Activated CD8-positive, alpha-beta T cell treated with anti-CD3 and anti-CD28 coated beads for 36 hours (primary cell): ENCODE results near the gene LHX1. TPM values are rescaled to one million over a fixed set of nuclear protein-coding genes. Genes with fewer than 3 reads are reported as not detected.
A peak's percentile ranks its signal among the peaks of the same experiment; 100 is the strongest.

Experiments used
- ATAC-seq: fragments of 200-7000 bp; cut with Tn5 transposase; one replicate; pipeline ENCODE4 v1.10.0; 2021; ENCODE audit warnings: mild to moderate bottlenecking, moderate library complexity
- CTCF ChIA-PET: fragments of 350-600 bp; sonication (Branson Sonifier 250); formaldehyde crosslinking; loops from one replicate; lab custom pipeline; 2021; ENCODE audit warnings: antibody characterized with exemption; lab: Charles Lee
- POLR2A ChIA-PET: fragments of 350-600 bp; sonication (Branson Sonifier 250); formaldehyde crosslinking; loops from one replicate; lab custom pipeline; 2021; ENCODE audit warnings: antibody characterized with exemption; lab: Charles Lee
- DNase-seq: peaks from one replicate; pipeline ENCODE4 v3.0.0-alpha.2; 2020
- H3K27ac Mint-ChIP-seq: one replicate; pipeline ENCODE4 v1.8.0; 2021; ENCODE audit warnings: mild to moderate bottlenecking, mixed read lengths
- H3K27me3 Mint-ChIP-seq: one replicate; pipeline ENCODE4 v1.8.0; 2021; ENCODE audit warnings: mixed read lengths
- H3K36me3 Mint-ChIP-seq: one replicate; pipeline ENCODE4 v1.8.0; 2021; ENCODE audit warnings: low read depth, mixed read lengths
- H3K4me1 Mint-ChIP-seq: one replicate; pipeline ENCODE4 v1.8.0; 2021; ENCODE audit warnings: low read depth, mixed read lengths
- H3K4me3 Mint-ChIP-seq: one replicate; pipeline ENCODE4 v1.8.0; 2021; ENCODE audit warnings: mild to moderate bottlenecking, moderate library complexity, mixed read lengths
- H3K9me3 Mint-ChIP-seq: one replicate; pipeline ENCODE4 v1.8.0; 2021; ENCODE audit warnings: mixed read lengths
- intact Hi-C: fragments of 100-400 bp; cut with micrococcal nuclease; formaldehyde crosslinking; loops from one replicate; pipeline ENCODE4 v1.10.0; 2022
- total RNA-seq, 2 experiments: library from RNA; stranded (reverse); gene quantifications; one replicate each; pipeline ENCODE4 v1.2.3, GENCODE V29; 2021
- TF ChIP-seq, protein P1 (sequence below): fragments of 200-600 bp; IDR thresholded peaks from one replicate; pipeline ENCODE4 v1.8.0; 2022; ENCODE audit warnings: antibody characterized with exemption, mild to moderate bottlenecking

LHX1 gene
- total RNA-seq, 2 experiments from 2014 or later: not detected

DNA sequence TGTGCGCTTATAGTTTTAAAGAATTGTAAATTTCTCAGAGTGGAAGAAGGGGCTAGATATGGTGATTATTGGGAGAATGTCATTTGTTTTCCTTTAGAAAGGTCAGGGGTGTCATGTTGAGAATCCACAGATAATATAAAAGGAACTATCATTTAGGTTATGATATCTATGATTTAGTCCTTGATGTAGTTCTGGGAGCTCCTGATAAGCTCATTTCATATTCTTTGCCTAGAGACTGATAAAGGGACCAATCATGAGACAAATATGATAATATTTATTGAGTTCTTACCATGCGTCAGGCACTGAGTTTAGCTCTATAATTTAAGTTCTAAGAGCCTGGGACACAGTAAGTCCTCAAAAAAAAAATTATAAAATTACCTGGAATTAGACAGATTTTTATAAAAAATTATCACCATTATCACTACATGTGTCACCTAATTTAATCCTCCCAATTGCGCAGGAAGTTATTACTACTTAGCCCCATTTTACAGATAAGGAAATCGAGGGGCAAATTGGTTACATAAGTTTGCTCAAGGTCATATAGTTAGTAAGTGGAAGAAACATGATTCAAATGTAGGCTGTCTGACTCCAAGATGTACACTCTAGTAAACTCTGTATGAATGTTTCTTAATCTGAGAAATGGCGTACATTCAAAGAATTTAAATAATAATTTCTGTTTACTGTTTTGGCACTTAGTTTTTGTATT is 14.0 kb downstream of the LHX1 start:
- CTCF ChIA-PET: interaction anchor here (1.1 to 1.4 kb wide), 2 partner anchors 97 to 325 kb away, joined by 3 read pairs; no protein-coding TSS in a partner anchor
- peaks cover 50% of the 10 kb centered on the region for H3K4me1 Mint-ChIP-seq
- no peak for DNase-seq
- TF ChIP-seq, protein P1, sequence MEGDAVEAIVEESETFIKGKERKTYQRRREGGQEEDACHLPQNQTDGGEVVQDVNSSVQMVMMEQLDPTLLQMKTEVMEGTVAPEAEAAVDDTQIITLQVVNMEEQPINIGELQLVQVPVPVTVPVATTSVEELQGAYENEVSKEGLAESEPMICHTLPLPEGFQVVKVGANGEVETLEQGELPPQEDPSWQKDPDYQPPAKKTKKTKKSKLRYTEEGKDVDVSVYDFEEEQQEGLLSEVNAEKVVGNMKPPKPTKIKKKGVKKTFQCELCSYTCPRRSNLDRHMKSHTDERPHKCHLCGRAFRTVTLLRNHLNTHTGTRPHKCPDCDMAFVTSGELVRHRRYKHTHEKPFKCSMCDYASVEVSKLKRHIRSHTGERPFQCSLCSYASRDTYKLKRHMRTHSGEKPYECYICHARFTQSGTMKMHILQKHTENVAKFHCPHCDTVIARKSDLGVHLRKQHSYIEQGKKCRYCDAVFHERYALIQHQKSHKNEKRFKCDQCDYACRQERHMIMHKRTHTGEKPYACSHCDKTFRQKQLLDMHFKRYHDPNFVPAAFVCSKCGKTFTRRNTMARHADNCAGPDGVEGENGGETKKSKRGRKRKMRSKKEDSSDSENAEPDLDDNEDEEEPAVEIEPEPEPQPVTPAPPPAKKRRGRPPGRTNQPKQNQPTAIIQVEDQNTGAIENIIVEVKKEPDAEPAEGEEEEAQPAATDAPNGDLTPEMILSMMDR: no peak
- no peaks in the 10 kb centered on the region for H3K9me3 Mint-ChIP-seq
- H3K4me3 Mint-ChIP-seq: peak overlapping the region; percentile 83
- peaks cover 13% of the 10 kb centered on the region for H3K27me3 Mint-ChIP-seq
- no peak for ATAC-seq
- POLR2A ChIA-PET: interaction anchor here (1.2 kb wide), 1 partner anchor 18 kb away, joined by 4 read pairs; no protein-coding TSS in a partner anchor
- H3K27ac Mint-ChIP-seq: no peak overlapping the region
- H3K36me3 Mint-ChIP-seq: peaks cover 60% of the 10 kb centered on the region
- intact Hi-C loops: loop anchor here (10.0 kb wide), 1 partner anchor 56 kb away; no protein-coding TSS in a partner anchor

GRCh38 chr17:36971508-36971907 is 34.2 kb downstream of the LHX1 start:
- peaks cover 53% of the 10 kb centered on the region for H3K4me1 Mint-ChIP-seq

DNA sequence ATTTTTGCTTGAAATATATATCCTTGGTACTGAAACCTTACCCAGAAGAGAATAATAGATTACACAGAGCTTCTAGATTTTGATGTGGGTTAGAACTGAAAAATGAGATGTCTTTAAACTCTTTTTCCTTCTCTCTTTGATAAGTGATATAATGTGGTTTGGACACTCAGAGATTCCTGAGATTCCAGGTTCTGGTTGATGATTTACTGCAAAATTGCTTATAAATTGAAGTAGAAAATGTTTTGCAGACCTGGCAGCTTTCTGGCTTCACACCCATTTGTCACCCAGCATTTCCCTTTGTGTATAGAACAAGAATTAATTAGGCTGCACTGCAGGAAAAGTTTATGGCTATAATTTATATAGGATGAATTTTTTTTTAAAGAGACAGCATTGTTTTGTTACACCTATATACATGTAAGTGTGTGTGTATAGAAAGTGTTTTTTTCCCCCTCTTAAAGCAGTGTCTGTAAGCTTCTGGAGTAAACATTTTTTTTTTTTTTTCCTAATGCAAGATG is 35.0 kb downstream of the LHX1 start:
- CTCF ChIA-PET: interaction anchor here (0.7 kb wide), 1 partner anchor 77 kb away, joined by 3 read pairs; no protein-coding TSS in a partner anchor
- H3K9me3 Mint-ChIP-seq: no peaks in the 10 kb centered on the region
- intact Hi-C loops: no loop called here
- ATAC-seq (no peak), DNase-seq (no peak)
- peaks cover 56% of the 10 kb centered on the region for H3K4me1 Mint-ChIP-seq
- TF ChIP-seq, protein P1: no peak
- no peak overlapping the region for H3K27ac Mint-ChIP-seq
- peaks cover 44% of the 10 kb centered on the region for H3K36me3 Mint-ChIP-seq
- H3K27me3 Mint-ChIP-seq: no peaks in the 10 kb centered on the region
- POLR2A ChIA-PET: interaction anchor here (1.2 kb wide), 1 partner anchor 23 kb away, joined by 4 read pairs; the partner anchor contains the start of gene AATF
- H3K4me3 Mint-ChIP-seq: no peak overlapping the region

More at GRCh38 chr17:36971508-36971907, 34.2 kb downstream of the LHX1 start:
- no peak for DNase-seq
- TF ChIP-seq, protein P1: no peak
- intact Hi-C loops: no loop called here
- peaks cover 44% of the 10 kb centered on the region for H3K36me3 Mint-ChIP-seq
- ATAC-seq: no peak
- POLR2A ChIA-PET: interaction anchor here (0.7 to 1.1 kb wide), 2 partner anchors 17 to 37 kb away, joined by 3 read pairs; no protein-coding TSS in a partner anchor
- H3K27ac Mint-ChIP-seq: no peak overlapping the region
- CTCF ChIA-PET: interaction anchor here (0.6 kb wide), 1 partner anchor 76 kb away, joined by 3 read pairs; no protein-coding TSS in a partner anchor
- H3K9me3 Mint-ChIP-seq: no peaks in the 10 kb centered on the region
- H3K27me3 Mint-ChIP-seq: no peaks in the 10 kb centered on the region
- no peak overlapping the region for H3K4me3 Mint-ChIP-seq

DNA sequence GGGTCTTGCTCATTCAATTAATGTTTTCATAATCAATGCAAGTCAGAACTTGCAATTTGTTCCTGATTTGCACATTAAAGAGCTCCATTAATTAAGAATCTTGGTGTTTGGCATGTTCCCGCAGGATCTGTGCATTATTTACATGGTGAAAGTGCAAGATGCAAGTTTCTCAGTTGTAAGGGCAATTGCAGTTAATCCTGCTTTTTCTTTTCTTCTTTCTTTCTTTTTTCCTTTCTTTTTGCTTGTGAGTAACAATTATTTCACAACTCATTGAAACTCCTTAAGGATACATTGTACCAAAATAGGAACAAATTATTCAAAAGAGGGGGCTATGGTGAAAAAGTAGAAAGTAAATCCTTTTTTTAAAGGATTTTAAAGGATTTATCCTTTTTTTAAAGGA is 35.6 kb downstream of the LHX1 start:
- H3K27ac Mint-ChIP-seq: no peak overlapping the region
- CTCF ChIA-PET: interaction anchor here (0.7 kb wide), 1 partner anchor 76 kb away, joined by 3 read pairs; no protein-coding TSS in a partner anchor
- no peak for ATAC-seq
- no peak overlapping the region for H3K4me3 Mint-ChIP-seq
- no peaks in the 10 kb centered on the region for H3K9me3 Mint-ChIP-seq
- peaks cover 57% of the 10 kb centered on the region for H3K4me1 Mint-ChIP-seq
- DNase-seq: no peak
- TF ChIP-seq, protein P1: no peak
- POLR2A ChIA-PET: interaction anchor here (1.2 kb wide), 1 partner anchor 24 kb away, joined by 4 read pairs; the partner anchor contains the start of gene AATF
- no peaks in the 10 kb centered on the region for H3K27me3 Mint-ChIP-seq
- intact Hi-C loops: no loop called here
- H3K36me3 Mint-ChIP-seq: peaks cover 39% of the 10 kb centered on the region
